HG03571 (cell line): ENCODE measurements around the gene SCAP.
"Not testable (repeated sequence)": the region's sequence is repeated elsewhere in the genome, so short reads cannot be mapped to it uniquely, and the experiment has no call there.

ENCODE experiments used
- ATAC-seq: cut with Tn5 transposase; IDR thresholded peaks from one replicate; pipeline ENCODE4 v1.9.1; 2021; ENCODE audit not compliant: unreplicated experiment

SCAP gene

DNA sequence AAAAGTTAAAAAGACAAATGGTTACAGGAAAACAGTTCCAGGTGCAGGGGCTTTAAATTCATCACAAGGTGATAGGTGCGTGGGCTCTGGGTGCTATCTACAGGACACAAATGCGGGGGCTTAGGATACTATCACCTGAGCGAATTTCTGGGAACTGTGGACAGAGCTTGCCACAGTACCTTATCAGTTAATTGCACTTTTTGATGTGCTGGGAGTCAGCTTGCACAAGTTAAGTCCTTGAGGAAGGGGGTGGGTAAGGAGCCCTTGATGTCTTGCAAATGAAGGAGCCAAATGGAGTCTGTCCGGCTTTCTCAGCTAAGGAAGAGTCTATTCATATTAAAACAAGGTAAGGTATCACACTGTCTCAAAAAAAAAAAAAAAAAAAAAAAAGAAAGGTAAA, 6.0 kb upstream of the SCAP start:
- ATAC-seq: not testable (repeated sequence)

DNA sequence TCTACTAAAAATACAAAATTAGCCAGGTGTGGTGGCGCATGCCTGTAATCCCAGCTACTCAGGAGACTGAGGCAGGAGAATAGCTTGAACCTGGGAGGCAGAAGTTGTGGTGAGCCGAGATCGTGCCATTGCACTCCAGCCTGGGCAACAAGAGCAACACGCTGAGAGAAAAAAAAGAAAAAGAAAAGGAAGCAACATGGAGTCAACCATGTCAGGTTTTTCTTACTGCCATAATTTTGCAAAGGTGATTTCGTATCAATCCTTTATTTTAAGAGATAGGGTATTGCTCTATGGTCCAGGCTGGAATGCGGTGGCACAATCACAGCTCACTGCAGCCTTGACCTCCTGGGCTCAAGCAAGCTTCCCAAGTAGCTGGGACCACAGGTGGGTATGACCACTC, 4.5 kb upstream of the SCAP start:
- not testable (repeated sequence) for ATAC-seq

DNA sequence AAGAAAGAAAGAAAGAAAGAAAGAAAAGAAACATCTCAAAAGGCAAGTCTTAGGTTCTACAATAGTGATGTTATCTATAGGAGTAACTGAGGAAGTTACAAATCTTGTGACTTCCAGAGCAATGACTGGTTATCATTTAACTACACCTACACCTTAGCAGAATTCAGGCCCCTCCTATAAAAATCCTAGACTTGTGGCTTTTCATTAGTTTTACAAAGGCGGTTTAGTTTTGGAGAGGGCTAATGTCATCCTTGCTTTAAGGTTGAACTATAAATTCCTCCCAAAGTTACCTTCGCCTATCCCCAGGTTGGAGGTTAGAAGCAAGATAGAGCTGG, 4.1 kb upstream of the SCAP start:
- no peak for ATAC-seq

DNA sequence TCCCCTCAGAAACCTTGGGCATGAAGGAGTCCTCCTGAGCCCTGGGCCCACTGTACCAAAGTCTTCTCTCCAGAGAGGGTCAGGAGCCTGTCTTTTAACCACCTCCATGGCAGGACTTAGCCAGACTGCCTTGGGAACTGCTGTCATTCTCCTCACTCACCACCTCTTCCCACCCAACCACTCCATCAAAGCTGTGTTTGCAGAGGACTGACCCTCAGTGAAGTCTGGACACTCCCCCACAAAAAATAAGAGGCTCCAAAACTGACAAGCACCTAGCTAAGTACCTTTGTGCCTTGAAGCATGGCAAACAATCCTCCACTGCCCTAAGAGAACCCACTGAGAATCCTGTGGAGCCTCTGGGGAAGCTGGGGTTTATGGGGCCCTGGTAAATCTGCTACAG, 2.3 kb upstream of the SCAP start:
- no peak for ATAC-seq

DNA sequence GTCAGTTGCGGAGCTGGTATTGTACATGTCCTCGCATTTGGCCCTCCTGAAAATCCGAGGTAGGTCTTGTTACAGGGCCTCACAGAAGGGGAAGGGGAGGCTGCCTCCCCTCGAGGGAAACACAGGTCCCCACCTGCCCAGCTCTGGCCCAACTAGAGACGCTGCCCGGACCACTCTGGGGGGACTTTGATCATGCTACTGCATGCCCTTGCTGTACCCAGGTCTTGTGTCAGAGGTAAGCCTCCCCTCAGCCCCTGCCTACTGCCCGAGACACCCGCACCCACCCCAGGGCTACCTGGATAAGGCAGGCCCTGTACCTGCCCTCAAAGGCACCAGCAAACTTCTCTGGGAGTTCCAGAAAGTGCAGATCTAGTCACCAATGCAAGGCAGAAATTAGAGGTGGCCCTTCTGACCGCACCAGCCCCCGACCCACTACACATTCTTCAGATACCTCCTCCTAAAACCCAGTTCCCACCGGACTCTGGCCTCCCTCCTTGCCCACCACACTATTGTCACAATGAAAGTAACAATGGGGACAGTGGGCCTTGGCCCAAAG, 981 bp upstream of the SCAP start:
- ATAC-seq: no peak

DNA sequence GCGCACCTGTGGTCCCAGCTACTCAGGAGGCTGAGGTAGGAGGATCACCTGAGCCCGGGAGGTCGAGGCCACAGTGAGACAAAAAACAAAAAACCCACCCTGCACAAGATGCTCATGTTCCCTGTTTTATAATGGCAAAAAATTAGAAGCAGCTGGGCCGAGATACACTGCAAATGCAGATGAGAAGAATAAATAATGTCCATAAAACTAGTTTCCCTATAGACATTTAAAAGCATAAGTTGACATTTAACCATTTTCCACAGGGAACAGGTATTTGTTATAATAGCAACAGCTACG, 537 bp upstream of the SCAP start:
- ATAC-seq: no peak

DNA sequence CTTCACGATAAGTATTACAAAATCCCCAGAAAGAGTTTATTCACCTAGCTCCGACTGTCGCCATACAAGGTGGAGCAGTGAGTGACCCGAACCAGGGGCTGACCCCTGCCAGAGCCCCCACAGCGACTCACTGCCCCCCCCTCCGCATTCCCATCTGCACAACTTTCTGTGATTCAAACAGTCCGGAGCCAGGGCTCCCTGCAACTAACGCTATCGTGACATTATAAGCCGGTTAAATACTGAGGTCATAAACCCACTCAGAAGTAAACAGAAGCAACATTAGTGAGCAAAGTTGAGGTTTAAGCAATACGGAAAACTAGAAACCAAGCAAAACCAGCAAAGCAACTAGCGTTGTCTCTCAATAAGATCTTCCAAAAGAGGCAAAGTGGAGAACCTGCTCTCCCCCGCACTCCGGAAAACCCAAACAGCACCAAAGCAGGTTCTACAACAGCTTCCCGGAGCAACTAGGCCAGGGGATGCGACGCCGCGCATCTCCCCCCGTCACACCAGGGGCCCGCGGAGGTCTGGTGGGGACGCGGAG, 642 bp downstream of the SCAP start:
- ATAC-seq: no peak

DNA sequence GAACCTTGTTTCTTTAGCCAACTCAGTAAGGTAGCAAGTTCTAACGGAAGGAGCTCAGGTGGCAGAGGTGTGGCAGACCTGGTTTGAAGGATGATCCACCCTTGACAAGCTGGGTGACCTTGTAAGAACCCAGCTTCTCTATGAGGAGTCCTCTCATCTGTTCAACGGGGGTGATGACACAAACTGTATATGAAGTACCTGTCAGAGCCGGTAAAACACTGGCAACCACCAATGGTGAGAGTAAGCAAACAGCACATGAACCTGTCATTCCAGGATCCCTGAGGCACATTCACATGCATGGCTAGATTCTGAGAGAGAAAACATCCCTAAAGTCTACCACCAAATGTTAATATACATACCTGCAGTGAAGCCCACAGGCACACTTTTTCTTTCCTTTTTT, 2.4 kb downstream of the SCAP start:
- no peak for ATAC-seq

DNA sequence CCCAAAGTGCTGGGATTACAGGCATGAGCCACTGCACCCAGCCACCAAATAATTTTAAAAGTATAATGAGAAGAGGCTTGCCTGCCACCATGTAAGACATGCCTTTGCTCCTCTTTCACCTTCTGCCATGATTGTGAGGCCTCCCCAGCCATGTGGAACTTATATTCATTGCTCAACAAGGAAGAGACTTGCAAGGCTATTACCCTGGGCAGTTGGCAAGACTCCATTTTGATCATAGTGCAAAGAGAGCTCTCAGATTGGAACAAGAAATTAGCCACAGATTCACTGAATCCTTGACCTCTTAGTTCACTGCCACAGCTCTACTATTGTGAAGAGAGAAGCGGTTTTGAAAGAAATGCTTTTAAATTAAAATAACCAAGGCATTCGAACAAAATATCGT, 6.1 kb downstream of the SCAP start:
- ATAC-seq: no peak

DNA sequence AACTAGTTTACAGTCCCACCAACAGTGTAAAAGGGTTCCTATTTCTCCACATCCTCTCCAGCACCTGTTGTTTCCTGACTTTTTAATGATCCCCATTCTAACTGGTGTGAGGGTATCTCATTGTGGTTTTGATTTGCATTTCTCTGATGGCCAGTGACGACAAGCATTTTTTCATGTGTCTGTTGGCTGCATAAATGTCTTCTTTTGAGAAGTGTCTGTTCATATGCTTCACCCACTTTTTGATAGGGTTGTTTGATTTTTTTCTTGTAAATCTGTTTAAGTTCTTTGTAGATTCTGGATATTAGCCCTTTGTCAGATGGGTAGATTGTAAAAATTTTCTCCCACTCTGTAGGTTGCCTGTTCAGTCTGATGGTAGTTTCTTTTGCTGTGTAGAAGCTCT, 7.4 kb downstream of the SCAP start:
- ATAC-seq: not testable (repeated sequence)

DNA sequence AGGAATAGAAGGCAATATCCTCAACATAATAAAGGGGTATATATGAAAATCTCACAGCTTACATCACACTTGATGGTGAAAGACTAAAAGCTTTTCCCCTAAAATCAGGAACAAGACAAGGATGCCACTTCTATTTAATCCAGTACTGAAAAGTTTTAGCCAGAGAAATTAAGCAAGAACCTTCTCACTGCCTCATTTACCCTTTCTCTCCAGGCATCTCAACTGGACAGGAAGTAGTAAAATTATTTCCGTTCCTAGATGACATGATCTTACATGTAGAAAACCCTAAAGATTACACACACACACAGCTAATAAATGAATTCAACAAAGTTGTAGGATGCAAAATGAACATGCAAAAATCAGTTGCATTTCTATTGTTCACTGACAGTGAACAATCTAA, 11.2 kb downstream of the SCAP start:
- no peak for ATAC-seq

DNA sequence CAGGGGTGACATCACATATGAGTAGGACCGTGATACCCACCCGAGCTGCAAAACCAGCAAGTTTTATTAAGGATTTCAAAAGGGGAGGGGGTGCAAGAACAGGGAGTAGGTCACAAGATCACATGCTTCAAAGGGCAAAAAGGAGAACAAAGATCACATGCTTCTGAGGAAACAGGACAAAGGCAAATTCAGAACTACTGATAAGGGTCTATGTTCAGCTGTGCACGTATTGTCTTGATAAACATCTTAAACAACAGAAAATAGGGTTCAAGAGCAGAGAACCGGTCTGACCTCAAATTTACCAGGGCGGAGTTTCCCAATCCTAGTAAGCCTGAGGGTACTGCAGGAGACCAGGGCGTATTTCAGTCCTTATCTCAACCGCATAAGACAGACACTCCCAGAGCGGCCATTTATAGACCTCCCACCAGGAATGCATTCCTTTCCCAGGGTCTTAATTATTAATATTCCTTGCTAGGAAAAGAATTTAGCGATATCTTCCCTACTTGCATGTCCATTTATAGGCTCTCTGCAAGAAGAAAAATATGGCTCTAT, 16.1 kb downstream of the SCAP start:
- ATAC-seq: not testable (repeated sequence)

DNA sequence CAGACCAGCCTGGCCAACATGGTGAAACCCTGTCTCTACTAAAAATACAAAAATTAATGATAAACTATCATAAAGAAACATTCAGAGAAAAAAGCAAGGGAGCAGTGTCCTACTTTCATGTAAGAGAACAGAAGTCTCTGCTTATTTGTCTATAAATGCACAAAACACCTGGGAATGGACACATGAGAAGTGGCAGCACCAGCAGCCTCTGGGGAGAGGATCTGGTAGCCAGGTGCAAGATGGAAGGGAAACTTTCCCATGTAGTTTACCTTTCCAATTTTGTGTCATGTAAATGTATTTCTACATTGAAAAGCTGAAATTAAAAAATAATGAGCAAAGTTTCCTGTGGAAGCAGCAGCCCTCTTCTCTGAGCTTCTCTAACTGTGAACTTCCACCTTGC, 18.8 kb downstream of the SCAP start:
- ATAC-seq: no peak

DNA sequence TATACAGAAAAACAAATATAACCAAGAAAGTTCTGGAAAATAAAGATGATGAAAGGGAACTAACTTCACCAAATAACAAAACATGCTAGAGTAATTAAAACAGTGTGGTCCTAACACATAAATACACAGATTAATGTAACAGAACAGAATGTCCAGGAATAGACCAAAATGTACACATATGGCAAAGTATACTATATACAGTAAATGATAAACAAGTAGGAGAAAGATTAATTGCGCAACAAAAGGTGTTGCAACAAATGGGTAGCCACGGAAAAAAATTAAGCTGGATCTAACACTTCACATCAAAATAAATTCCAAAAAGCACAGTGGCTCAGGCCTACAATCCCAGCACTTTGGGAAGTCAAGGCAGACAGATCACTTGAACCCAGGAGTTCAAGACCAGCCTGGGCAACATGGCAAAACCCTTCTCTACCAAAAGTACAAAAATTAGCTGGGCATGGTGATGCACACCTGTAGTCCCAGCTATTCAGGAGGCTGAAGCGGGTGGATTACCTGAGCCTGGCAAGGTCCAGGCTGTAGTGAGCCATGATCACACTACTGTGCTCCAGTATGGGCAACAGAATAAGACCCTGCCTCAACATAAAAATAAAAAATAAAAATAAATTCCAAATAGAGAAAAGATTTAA, 19.8 kb downstream of the SCAP start:
- no peak for ATAC-seq

DNA sequence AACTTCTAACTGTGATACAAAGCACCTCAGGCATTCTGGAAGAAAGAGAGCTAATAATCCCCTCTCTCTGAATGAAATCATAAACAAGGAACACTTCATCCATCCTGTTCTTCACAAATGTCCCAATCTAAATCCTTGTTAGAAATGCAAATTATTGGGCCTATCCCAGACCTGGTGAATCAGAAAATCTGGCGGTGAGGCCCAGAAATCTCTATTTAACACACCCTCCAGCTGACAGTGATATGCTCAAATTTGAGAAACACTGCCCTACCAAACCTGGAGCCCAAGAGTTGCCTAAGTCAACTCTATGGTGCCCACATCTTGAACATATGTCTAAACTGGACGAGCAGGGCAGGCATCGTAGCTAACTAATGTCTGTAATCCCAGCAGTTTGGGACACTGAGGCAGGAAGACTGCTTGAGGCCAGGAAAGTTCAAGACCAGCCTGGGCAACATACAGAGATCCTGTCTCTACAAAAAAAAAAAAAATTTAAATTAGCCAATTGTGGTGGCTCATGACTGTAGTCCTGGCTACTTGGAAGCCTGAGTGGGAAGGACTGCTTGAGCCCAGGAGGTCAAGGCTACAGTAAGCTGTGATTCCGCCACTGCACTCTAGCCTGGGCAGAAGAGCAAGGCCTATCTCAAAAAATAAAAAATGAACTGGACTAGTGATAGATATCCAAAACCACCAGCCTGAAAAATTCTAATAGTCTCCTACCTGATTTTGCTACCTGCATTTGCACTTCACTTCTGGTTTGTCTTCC, 23.1 kb downstream of the SCAP start:
- no peak for ATAC-seq

DNA sequence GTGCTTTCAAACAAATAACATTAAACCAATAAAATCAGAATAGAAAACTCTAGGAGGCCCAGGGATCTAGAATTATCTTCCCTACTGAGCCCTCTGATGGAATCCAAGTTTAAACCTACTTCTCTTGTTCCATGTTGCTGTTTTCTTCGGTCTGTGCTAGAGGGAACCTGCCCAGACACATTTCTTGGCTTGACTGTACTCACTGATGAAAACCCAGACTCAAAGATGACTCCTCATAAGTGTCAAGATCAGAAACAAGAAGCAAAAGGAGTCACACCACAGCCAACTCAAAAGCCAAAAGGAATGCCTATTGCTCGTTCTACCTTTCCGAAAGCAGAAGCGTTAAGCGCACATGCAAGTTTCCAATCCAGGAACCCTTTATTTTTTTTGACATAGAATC, 31.6 kb downstream of the SCAP start:
- ATAC-seq: no peak

DNA sequence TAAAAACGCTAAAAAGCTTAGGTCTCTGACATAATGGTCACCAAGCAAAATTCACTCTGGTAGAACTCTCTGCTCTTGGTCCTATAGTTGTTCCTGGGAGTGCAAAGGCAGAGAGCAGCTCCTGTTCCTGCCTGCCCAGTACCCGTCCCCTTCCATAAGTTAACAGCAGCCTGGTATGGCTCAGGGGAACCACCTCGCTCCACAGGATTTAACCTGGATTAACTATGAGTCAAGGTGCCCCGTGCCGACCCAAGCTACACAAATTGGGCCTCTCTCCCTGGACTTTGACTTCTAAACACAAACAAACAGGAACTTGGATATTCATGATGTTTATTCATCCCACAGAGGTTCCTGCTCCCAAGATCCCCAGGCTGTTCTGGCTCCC, 32.1 kb downstream of the SCAP start:
- ATAC-seq: no peak

DNA sequence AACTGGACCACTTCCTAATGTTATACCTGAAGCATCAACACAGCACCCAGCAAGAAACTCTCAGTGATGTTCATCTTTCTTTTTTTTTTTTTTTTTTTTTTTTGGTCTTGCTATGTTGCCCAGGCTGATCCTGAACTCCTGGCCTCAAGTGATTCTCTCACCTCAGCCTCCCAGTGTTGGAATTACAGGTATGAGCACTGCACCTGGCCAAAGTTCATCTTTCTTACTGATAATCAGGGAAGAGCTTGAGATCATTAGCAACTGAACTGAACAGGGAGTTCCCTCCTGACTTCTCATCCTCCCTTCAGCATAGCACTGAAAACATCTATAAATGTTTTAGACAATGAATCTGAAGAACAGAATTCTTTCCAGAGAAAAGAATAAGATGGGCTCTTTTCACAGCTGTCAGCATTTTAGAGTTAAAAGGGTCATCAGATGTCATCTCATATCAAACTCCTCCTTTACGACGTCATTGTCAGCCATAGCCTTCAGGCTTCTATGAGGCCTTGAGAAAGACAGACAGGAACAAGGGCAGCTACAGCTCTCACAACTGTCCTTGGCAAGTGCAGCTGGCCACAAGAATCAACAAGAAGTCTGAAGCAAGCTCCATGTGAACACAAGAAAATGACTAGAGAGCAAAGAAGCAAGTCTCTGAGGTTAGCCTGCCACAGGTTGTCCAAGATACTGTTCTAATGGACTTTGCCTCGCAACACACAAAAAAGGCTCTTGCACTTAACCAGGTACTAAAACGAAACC, 33.8 kb downstream of the SCAP start:
- ATAC-seq: no peak

DNA sequence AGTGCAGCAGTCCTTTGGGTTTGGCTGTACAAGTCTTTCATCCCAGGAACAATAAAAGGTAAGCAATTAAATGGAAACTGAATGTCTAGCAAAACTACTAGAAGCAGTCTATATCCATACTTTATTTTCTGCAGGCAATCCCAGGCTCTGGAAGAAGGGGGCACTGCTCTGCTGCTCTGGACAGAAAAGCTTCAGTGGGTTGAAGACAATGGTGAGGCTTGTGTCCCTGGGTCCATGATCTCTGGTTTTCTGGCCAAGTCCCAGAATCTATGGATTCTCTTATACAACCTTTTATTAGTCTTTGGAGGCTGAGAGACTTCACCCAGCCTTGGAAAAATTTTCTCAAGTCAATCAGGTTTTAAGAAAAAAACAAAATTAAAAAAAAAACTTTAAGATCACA, 35.6 kb downstream of the SCAP start:
- ATAC-seq: no peak

DNA sequence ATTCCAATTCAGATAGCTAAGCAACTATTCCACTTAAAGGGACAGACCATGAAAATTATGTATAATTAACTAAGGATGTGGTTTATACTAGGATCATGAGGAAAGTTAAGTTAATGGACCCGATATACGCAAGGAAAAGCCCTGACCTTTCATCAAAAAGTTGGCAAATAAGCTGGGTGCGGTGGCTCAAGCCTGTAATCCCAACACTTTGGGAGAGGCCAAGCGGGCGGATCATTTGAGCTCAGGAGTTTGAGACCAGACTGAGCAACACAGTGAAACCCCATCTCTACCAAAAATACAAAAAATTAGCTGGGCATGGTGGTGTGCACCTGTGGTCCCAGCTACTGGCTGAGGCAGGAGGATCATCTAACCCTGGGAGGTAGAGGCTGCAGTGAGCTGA, 39.6 kb downstream of the SCAP start:
- no peak for ATAC-seq

DNA sequence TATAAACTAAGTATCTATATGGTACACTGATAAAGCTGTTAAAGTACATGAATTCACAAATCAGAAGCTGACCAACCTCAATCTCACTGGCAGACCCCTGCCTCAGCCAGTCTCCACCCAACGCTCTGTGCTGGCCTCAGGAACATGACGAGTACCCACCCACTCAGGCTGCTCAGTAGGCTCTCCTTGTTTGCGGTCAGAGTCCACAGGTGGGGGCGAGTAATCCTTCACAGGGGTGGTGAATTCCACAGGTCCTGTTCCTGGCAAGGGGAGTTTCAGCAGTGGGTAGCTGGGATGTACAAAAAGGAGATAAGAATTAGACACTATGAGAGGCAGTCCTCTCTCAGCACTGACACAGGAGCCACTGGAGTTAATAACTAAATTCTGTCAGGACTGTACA, 40.9 kb downstream of the SCAP start:
- no peak for ATAC-seq

DNA sequence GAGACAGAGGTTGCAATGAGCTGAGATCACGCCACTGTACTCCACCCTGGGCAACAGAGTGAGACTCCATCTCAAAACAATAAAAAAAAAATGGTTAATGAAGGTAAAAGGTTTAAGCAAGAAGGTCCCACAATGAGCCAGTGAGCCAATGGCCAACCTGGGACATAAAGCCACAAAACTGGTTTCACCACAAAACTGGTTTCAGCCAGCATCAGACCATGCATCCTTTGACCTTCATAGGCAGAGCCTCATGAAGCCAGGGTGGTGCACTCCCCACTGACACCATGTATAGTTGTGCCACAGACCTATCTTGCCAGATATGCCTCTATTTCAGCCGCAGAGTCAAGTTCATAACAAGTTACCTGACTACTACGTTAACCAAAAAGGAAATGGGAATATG, 41.9 kb downstream of the SCAP start:
- ATAC-seq: no peak
